Measurements from ENCODE around the gene RGS11. TPM values are rescaled to one million over a fixed set of nuclear protein-coding genes. Genes with fewer than 3 reads are reported as not detected.

RGS11 gene
- total and polyA plus RNA-seq, 9 of the 15 experiments (the other 6 are each of a cell fraction or from before 2014, with no cell fraction given), result not detected

GRCh38 chr16:318628-319027 lies 42.9 kb upstream of the RGS11 start (continued):
- TF ChIP-seq ZBTB33 (CRISPR knock-in tag; IDR thresholded peaks at IDR 0.05), result peak; percentile 99
- TF ChIP-seq KAT2B (IDR thresholded peaks at IDR 0.05; ENCODE audit: low read depth, low read length), result no peak

GRCh38 chr16:317583-317982 lies 41.8 kb upstream of the RGS11 start:
- no TSS peak for BruUV-seq (replicated peaks)
- in situ Hi-C loops (cut with MboI) (no loop called here), intact Hi-C loops (cut with micrococcal nuclease) (no loop called here)
- no peak overlapping the region for H3K4me3 ChIP-seq
- FAIRE-seq, result no peak
- H2AFZ ChIP-seq (ENCODE audit: low read depth, low read length), result no peak overlapping the region
- no peaks in the 10 kb centered on the region for H3K27me3 ChIP-seq (ENCODE audit: control insufficient read depth in 2 of 2, insufficient read depth in 2 of 2, low read length in 2 of 2)
- peaks cover 72% of the 10 kb centered on the region for H3K36me3 ChIP-seq (ENCODE audit: control insufficient read depth, insufficient read depth, low read length)
- H3K4me2 ChIP-seq (ENCODE audit: insufficient read depth, low read length), result no peak overlapping the region
- H3K79me2 ChIP-seq (ENCODE audit: control insufficient read depth, insufficient read depth, low read length), result peaks cover 91% of the 10 kb centered on the region
- H3K9me3 ChIP-seq (replicated peaks; ENCODE audit: control insufficient read depth, insufficient read depth, low read depth, low read length), result no peaks in the 10 kb centered on the region
- POLR2A ChIA-PET, result no interaction called here
- H4K20me1 ChIP-seq (replicated peaks; ENCODE audit: control insufficient read depth, insufficient read depth, low read length), result peaks cover 25% of the 10 kb centered on the region; the same call in 1 of the 2 replicates
- no peak overlapping the region for H3K27ac ChIP-seq (ENCODE audit: extremely low read depth, low read depth, low read length)
- CTCF ChIA-PET (ENCODE audit: low intra/inter-chr PET ratio), result no interaction called here
- H3K9me1 ChIP-seq (ENCODE audit: control insufficient read depth, insufficient read depth, low read length), result no peaks in the 10 kb centered on the region
- no peak for ATAC-seq
- no peak for DNase-seq (ENCODE audit: extremely low read depth in 1 of 4, low spot score in 3 of 4)
- WGBS (ENCODE audit: insufficient coverage, low coverage, missing lambda C conversion rate), result 93% methylated on average over 5 of the region's 5 CpGs
- H3K9ac ChIP-seq (ENCODE audit: insufficient read depth in 1 of 2, low read depth in 2 of 2, low read length in 2 of 2), result peak overlapping the region in 1 of 2 experiments; percentile 75; a peak in 2 of 4 replicates
- H3K4me1 ChIP-seq (replicated peaks in 1 of 2; ENCODE audit: control insufficient read depth in 2 of 2, insufficient read depth in 2 of 2, low read length in 2 of 2), result peaks cover 0 to 42% of the 10 kb centered on the region in 2 experiments; a peak in 3 of 5 replicates
- TF ChIP-seq MLLT1 (IDR thresholded peaks at IDR 0.05) (no peak), UBTF (IDR thresholded peaks at IDR 0.05; ENCODE audit: borderline replicate concordance in 1 of 2, low read depth in 2 of 2, low read length in 2 of 2) (no peak), ZNF274 (IDR thresholded peaks at IDR 0.05; ENCODE audit: borderline replicate concordance, low read depth, low read length) (no peak), ZBTB12 (CRISPR knock-in tag; IDR thresholded peaks at IDR 0.05) (no peak), ZNF75A (CRISPR knock-in tag; IDR thresholded peaks at IDR 0.05) (no peak), RAD51 (IDR thresholded peaks at IDR 0.05; ENCODE audit: borderline replicate concordance, low read depth) (no peak), PYGO2 (tag; IDR thresholded peaks at IDR 0.05) (no peak), PURB (CRISPR knock-in tag; IDR thresholded peaks at IDR 0.05; ENCODE audit: low read depth) (no peak)
